SHP77 (cell line): ENCODE measurements around the gene TNF.

Experiments
- DNase-seq, 2 experiments: peaks; one replicate each; lab custom pipeline; 2025; lab: John Stamatoyannopoulos, UW

The TNF gene

GRCh38 chr6:31573239-31574105 is 1.9 kb upstream of the TNF start:
- no peak for DNase-seq

- no peak for DNase-seq
Measured at GRCh38 chr6:31574106-31575061, 981 bp upstream of the TNF start.

GRCh38 chr6:31575952-31576685 is 754 bp downstream of the TNF start:
- no peak for DNase-seq

- no peak for DNase-seq
Measured at GRCh38 chr6:31576897-31577578, 1.7 kb downstream of the TNF start.

GRCh38 chr6:31577579-31577966 is 2.2 kb downstream of the TNF start:
- no peak for DNase-seq

- no peak for DNase-seq
Measured at GRCh38 chr6:31578184-31579118, 3.1 kb downstream of the TNF start.

- no peak for DNase-seq
Measured at GRCh38 chr6:31579119-31579505, 3.7 kb downstream of the TNF start.

GRCh38 chr6:31579546-31580437 is 4.4 kb downstream of the TNF start:
- no peak for DNase-seq

GRCh38 chr6:31580438-31580740 is 5.0 kb downstream of the TNF start:
- no peak for DNase-seq

GRCh38 chr6:31580807-31581433 is 5.6 kb downstream of the TNF start:
- peak; percentile 30 to 72 for DNase-seq

- DNase-seq = no peak
Measured at GRCh38 chr6:31581434-31582229, 6.3 kb downstream of the TNF start.

GRCh38 chr6:31582230-31582643 is 6.9 kb downstream of the TNF start, which contains the start of gene LTB:
Gene LTB, minus strand, starts transcription at chr6:31582424. Its CDS starts 7 bp downstream, at chr6:31582417.
- no peak for DNase-seq

GRCh38 chr6:31585491-31585890 is 10.1 kb downstream of the TNF start:
- DNase-seq = no peak

GRCh38 chr6:31586008-31586407 is 10.6 kb downstream of the TNF start, which contains the start of gene LST1:
Gene LST1, plus strand, starts transcription at chr6:31586277. Its CDS starts 1,023 bp downstream, at chr6:31587300.
- DNase-seq = no peak

- DNase-seq = no peak
Measured at GRCh38 chr6:31586599-31587281, 11.4 kb downstream of the TNF start.

- no peak for DNase-seq
Measured at GRCh38 chr6:31587791-31588777, 12.7 kb downstream of the TNF start.
